T-cell (primary cell): ENCODE data around the gene EXO1. TPM values are rescaled to one million over a fixed set of nuclear protein-coding genes. Genes with fewer than 3 reads are reported as not detected.

ENCODE experiments used
- ATAC-seq, 4 experiments: fragments of 200-7000 bp in 3 of 4; fragments of 150-1000 bp in 1 of 4; cut with Tn5 transposase; replicated peaks in 1 of 4; 1 replicate in 3 of 4; 2 replicates in 1 of 4; pipeline ENCODE4 v1.10.0; 2021; ENCODE audit warnings: moderate library complexity in 3 of 4, mild to moderate bottlenecking in 2 of 4, moderate number of reproducible peaks in 1 of 4
- CTCF ChIA-PET, 2 donors: fragments of 300-600 bp; sonication (Branson Sonifier 250); formaldehyde crosslinking; loops; one replicate each; lab custom pipeline; 2022; ENCODE audit warnings: antibody characterized with exemption in 2 of 2; lab: Charles Lee
- POLR2A ChIA-PET, 2 donors: fragments of 300-600 bp; sonication (Branson Sonifier 250); formaldehyde crosslinking; loops; one replicate each; lab custom pipeline; 2022; ENCODE audit warnings: antibody characterized with exemption in 2 of 2; lab: Charles Lee
- DNase-seq, 35 experiments: peaks; one replicate each; pipeline versions ENCODE4 v3.0.0 to v3.0.0-alpha.2; 2013 to 2023
- H3K27ac ChIP-seq: one replicate; pipeline ENCODE4 v1.5.1; 2013; ENCODE audit warnings: low read length
- H3K27me3 ChIP-seq, 2 experiments: replicated peaks in 1 of 2; 1 replicate in 1 of 2; 2 replicates in 1 of 2; pipeline versions ENCODE4 v1.6.1 to v1.7.0; 2013; ENCODE audit warnings: low read length in 1 of 2, mixed read lengths in 1 of 2; ENCODE audit not compliant: control insufficient read depth in 2 of 2, insufficient read depth in 2 of 2; ENCODE audit errors: extremely low read depth in 1 of 2
- H3K36me3 ChIP-seq, 2 donors: 1 replicate in 1 of 2; 2 replicates in 1 of 2; pipeline versions ENCODE4 v1.6.1 to v1.7.0; 2013; ENCODE audit warnings: low read length in 1 of 2; ENCODE audit not compliant: control insufficient read depth in 2 of 2, insufficient read depth in 1 of 2; ENCODE audit errors: extremely low read depth in 1 of 2
- H3K4me1 ChIP-seq, 2 experiments: 1 replicate in 1 of 2; 2 replicates in 1 of 2; pipeline versions ENCODE4 v1.6.1 to v1.7.0; 2013; ENCODE audit warnings: low read length in 2 of 2, mixed read lengths in 1 of 2; ENCODE audit not compliant: insufficient read depth in 2 of 2, control insufficient read depth in 1 of 2; ENCODE audit errors: extremely low read depth in 1 of 2
- H3K4me3 ChIP-seq, 2 donors: 1 replicate in 1 of 2; 2 replicates in 1 of 2; pipeline versions ENCODE4 v1.5.1 to v1.7.0; 2013; ENCODE audit warnings: mild to moderate bottlenecking in 2 of 2, low read length in 1 of 2, moderate library complexity in 1 of 2; ENCODE audit not compliant: control insufficient read depth in 1 of 2; ENCODE audit errors: extremely low read depth in 1 of 2
- H3K9me3 ChIP-seq: 2 replicates; pipeline ENCODE4 v1.7.0; 2013
- H3K27ac Mint-ChIP-seq, 2 donors: one replicate each; pipeline ENCODE4 v1.8.0; 2020 to 2021; ENCODE audit warnings: mild to moderate bottlenecking in 2 of 2, mixed read lengths in 2 of 2
- H3K27me3 Mint-ChIP-seq, 2 donors: one replicate each; pipeline ENCODE4 v1.8.0; 2021 to 2022; ENCODE audit warnings: mixed read lengths in 2 of 2
- H3K36me3 Mint-ChIP-seq: one replicate; pipeline ENCODE4 v1.8.0; 2021; ENCODE audit warnings: mixed read lengths
- H3K4me1 Mint-ChIP-seq, 3 donors: one replicate each; pipeline ENCODE4 v1.8.0; 2020 to 2022; ENCODE audit warnings: mixed read lengths in 3 of 3, mild to moderate bottlenecking in 1 of 3
- H3K4me3 Mint-ChIP-seq, 3 donors: one replicate each; pipeline ENCODE4 v1.8.0; 2020 to 2022; ENCODE audit warnings: mild to moderate bottlenecking in 3 of 3, mixed read lengths in 3 of 3, moderate library complexity in 3 of 3
- H3K9me3 Mint-ChIP-seq, 3 donors: one replicate each; pipeline ENCODE4 v1.8.0; 2020 to 2022; ENCODE audit warnings: mixed read lengths in 3 of 3
- whole genome bisulfite sequencing: methylation state at CpG from one replicate; pipeline ENCODE4 v1.1.5; 2013; ENCODE audit warnings: missing lambda C conversion rate; ENCODE audit not compliant: insufficient coverage; 5-methylcytosine and 5-hydroxymethylcytosine counted together
- total RNA-seq, 35 experiments: library from RNA in 6 of 35; stranded (reverse) in 6 of 35; fragments of 120-200 nt in 1 of 35; gene quantifications; one replicate each; pipeline versions ENCODE4 v1.2.1 to v1.2.4 and lab custom pipeline; 2013 to 2026

Gene EXO1
- total RNA-seq, 5 donors from 2014 or later (not counting 1 experiment from before 2014, with no cell fraction given) = 0.41 to 2.7 (median 1.4) TPM

- H3K36me3 Mint-ChIP-seq = no peaks in the 10 kb centered on the region
- ATAC-seq (no peak), DNase-seq (no peak)
- ChIA-PET CTCF (no interaction called here), POLR2A (no interaction called here)
- no peaks in the 10 kb centered on the region for H3K9me3 Mint-ChIP-seq
- no peaks in the 10 kb centered on the region for H3K4me1 Mint-ChIP-seq
- H3K4me3 Mint-ChIP-seq = no peak overlapping the region
- H3K27ac ChIP-seq = no peak overlapping the region
- no peaks in the 10 kb centered on the region for H3K36me3 ChIP-seq
- no peaks in the 10 kb centered on the region for H3K9me3 ChIP-seq
- H3K27me3 ChIP-seq = no peaks in the 10 kb centered on the region
- no peak overlapping the region for H3K27ac Mint-ChIP-seq
- no peaks in the 10 kb centered on the region for H3K4me1 ChIP-seq
- H3K4me3 ChIP-seq = no peak overlapping the region
- H3K27me3 Mint-ChIP-seq = no peaks in the 10 kb centered on the region
Observed at GRCh38 chr1:241900381-241900780, 52.4 kb downstream of the EXO1 start.

GRCh38 chr1:241902391-241903065 lies 54.5 kb downstream of the EXO1 start:
- no peaks in the 10 kb centered on the region for H3K4me1 ChIP-seq
- Mint-ChIP-seq H3K27ac (no peak overlapping the region), H3K36me3 (no peaks in the 10 kb centered on the region), H3K27me3 (no peaks in the 10 kb centered on the region), H3K4me1 (no peaks in the 10 kb centered on the region), H3K4me3 (no peak overlapping the region), H3K9me3 (no peaks in the 10 kb centered on the region)
- WGBS = 83% methylated on average over 1 of the region's 5 CpGs
- DNase-seq = no peak
- no peak overlapping the region for H3K4me3 ChIP-seq
- ChIA-PET POLR2A (interaction anchor here in 1 of 2 donors (0.6 kb wide), 1 partner anchor 311 kb away, joined by 3 read pairs; no protein-coding TSS in a partner anchor), CTCF (no interaction called here)
- H3K27ac ChIP-seq = no peak overlapping the region
- no peaks in the 10 kb centered on the region for H3K27me3 ChIP-seq
- no peaks in the 10 kb centered on the region for H3K36me3 ChIP-seq
- ATAC-seq = no peak
- no peaks in the 10 kb centered on the region for H3K9me3 ChIP-seq

- CTCF ChIA-PET = no interaction called here
Observed at GRCh38 chr1:241916196-241916595, 68.2 kb downstream of the EXO1 start.

GRCh38 chr1:241917487-241917886 lies 69.5 kb downstream of the EXO1 start:
- ATAC-seq = no peak
- POLR2A ChIA-PET = no interaction called here
- no peak overlapping the region for H3K27ac Mint-ChIP-seq
- DNase-seq = no peak
- H3K27me3 Mint-ChIP-seq = no peaks in the 10 kb centered on the region
- H3K4me3 ChIP-seq = no peak overlapping the region
- H3K4me1 ChIP-seq = no peaks in the 10 kb centered on the region
- no peaks in the 10 kb centered on the region for H3K9me3 ChIP-seq
- H3K36me3 ChIP-seq = no peaks in the 10 kb centered on the region
- no peaks in the 10 kb centered on the region for H3K4me1 Mint-ChIP-seq
- CTCF ChIA-PET = no interaction called here
- H3K9me3 Mint-ChIP-seq = no peaks in the 10 kb centered on the region
- no peak overlapping the region for H3K4me3 Mint-ChIP-seq
- no peaks in the 10 kb centered on the region for H3K27me3 ChIP-seq
- no peak overlapping the region for H3K27ac ChIP-seq
- H3K36me3 Mint-ChIP-seq = no peaks in the 10 kb centered on the region
- WGBS = 91% methylated on average over 12 of the region's 12 CpGs

More at GRCh38 chr1:241916196-241916595, 68.2 kb downstream of the EXO1 start:
- H3K4me1 ChIP-seq = no peaks in the 10 kb centered on the region
- ATAC-seq (no peak), DNase-seq (no peak)
- H3K27ac Mint-ChIP-seq = no peak overlapping the region
- H3K36me3 Mint-ChIP-seq = no peaks in the 10 kb centered on the region
- H3K27me3 Mint-ChIP-seq = no peaks in the 10 kb centered on the region
- H3K36me3 ChIP-seq = no peaks in the 10 kb centered on the region
- no peaks in the 10 kb centered on the region for H3K4me1 Mint-ChIP-seq
- H3K9me3 ChIP-seq = no peaks in the 10 kb centered on the region
- no peaks in the 10 kb centered on the region for H3K27me3 ChIP-seq
- 91% methylated on average over 4 of the region's 7 CpGs for WGBS
- no peak overlapping the region for H3K27ac ChIP-seq
- no peaks in the 10 kb centered on the region for H3K9me3 Mint-ChIP-seq
- H3K4me3 Mint-ChIP-seq = no peak overlapping the region
- no peak overlapping the region for H3K4me3 ChIP-seq
- POLR2A ChIA-PET = interaction anchor here in 1 of 2 donors (0.7 kb wide), 1 partner anchor 947 kb away, joined by 3 read pairs; no protein-coding TSS in a partner anchor

GRCh38 chr1:241918879-241919278 lies 70.9 kb downstream of the EXO1 start:
- WGBS = 73% methylated on average over 3 of the region's 5 CpGs
- POLR2A ChIA-PET = no interaction called here
- CTCF ChIA-PET = no interaction called here

GRCh38 chr1:241924080-241924808 lies 76.2 kb downstream of the EXO1 start:
- POLR2A ChIA-PET = interaction anchor here in 1 of 2 donors (0.7 kb wide), 1 partner anchor 9 kb away, joined by 5 read pairs; no protein-coding TSS in a partner anchor
- H3K27ac Mint-ChIP-seq = no peak overlapping the region

More at GRCh38 chr1:241918879-241919278, 70.9 kb downstream of the EXO1 start:
- DNase-seq = no peak
- no peaks in the 10 kb centered on the region for H3K36me3 ChIP-seq
- no peak overlapping the region for H3K27ac ChIP-seq
- no peak overlapping the region for H3K27ac Mint-ChIP-seq
- H3K27me3 ChIP-seq = no peaks in the 10 kb centered on the region
- ATAC-seq = no peak
- H3K36me3 Mint-ChIP-seq = no peaks in the 10 kb centered on the region
- no peaks in the 10 kb centered on the region for H3K4me1 ChIP-seq
- H3K27me3 Mint-ChIP-seq = no peaks in the 10 kb centered on the region
- no peak overlapping the region for H3K4me3 Mint-ChIP-seq
- no peaks in the 10 kb centered on the region for H3K4me1 Mint-ChIP-seq
- H3K9me3 Mint-ChIP-seq = no peaks in the 10 kb centered on the region
- no peaks in the 10 kb centered on the region for H3K9me3 ChIP-seq
- H3K4me3 ChIP-seq = no peak overlapping the region

More at GRCh38 chr1:241924080-241924808, 76.2 kb downstream of the EXO1 start:
- H3K9me3 ChIP-seq = no peaks in the 10 kb centered on the region
- 82% methylated on average over 7 of the region's 10 CpGs for WGBS
- Mint-ChIP-seq H3K9me3 (no peaks in the 10 kb centered on the region), H3K27me3 (peaks cover 1 to 3% of the 10 kb centered on the region in 2 donors), H3K4me1 (no peaks in the 10 kb centered on the region), H3K4me3 (no peak overlapping the region), H3K36me3 (no peaks in the 10 kb centered on the region)
- CTCF ChIA-PET = no interaction called here
- H3K27me3 ChIP-seq = peaks cover 0 to 3% of the 10 kb centered on the region in 2 experiments
- no peaks in the 10 kb centered on the region for H3K4me1 ChIP-seq
- H3K4me3 ChIP-seq = no peak overlapping the region
- no peak for DNase-seq
- H3K36me3 ChIP-seq = no peaks in the 10 kb centered on the region
- no peak overlapping the region for H3K27ac ChIP-seq
- no peak for ATAC-seq
